SIG-M5 treated with dmso at 0.1 percent for 504 hours (cell line): ENCODE measurements around the gene TOR1AIP1.

Experiments
- DNase-seq: peaks from one replicate; lab custom pipeline; 2025; ENCODE audit not compliant: unreplicated experiment; lab: John Stamatoyannopoulos, UW

The TOR1AIP1 gene

GRCh38 chr1:179879797-179880196, 2.3 kb upstream of the TOR1AIP1 start:
- no peak for DNase-seq

- DNase-seq = peak; percentile 87
These were observed 338 bp upstream of the TOR1AIP1 start for GRCh38 chr1:179881642-179882252.

- peak; percentile 85 for DNase-seq
These were observed 1.1 kb downstream of the TOR1AIP1 start for GRCh38 chr1:179883040-179883744.

GRCh38 chr1:179883745-179884138, 1.7 kb downstream of the TOR1AIP1 start:
- no peak for DNase-seq

GRCh38 chr1:179888071-179888470, 6.0 kb downstream of the TOR1AIP1 start:
- DNase-seq = peak; percentile 71

- no peak for DNase-seq
These were observed 7.5 kb downstream of the TOR1AIP1 start for GRCh38 chr1:179889589-179889988.

GRCh38 chr1:179910934-179911333, 28.8 kb downstream of the TOR1AIP1 start:
- DNase-seq = peak; percentile 59

- no peak for DNase-seq
These were observed 29.7 kb downstream of the TOR1AIP1 start for GRCh38 chr1:179911812-179912211.

- DNase-seq = no peak
These were observed 35.7 kb downstream of the TOR1AIP1 start for GRCh38 chr1:179917601-179918429.

- no peak for DNase-seq
These were observed 39.4 kb downstream of the TOR1AIP1 start for GRCh38 chr1:179921472-179921871.

- no peak for DNase-seq
These were observed 40.1 kb downstream of the TOR1AIP1 start for GRCh38 chr1:179921981-179922872.

- peak; percentile 48 for DNase-seq
These were observed 40.9 kb downstream of the TOR1AIP1 start for GRCh38 chr1:179923029-179923428.

GRCh38 chr1:179924268-179924667, 42.2 kb downstream of the TOR1AIP1 start:
- DNase-seq = no peak

GRCh38 chr1:179925302-179925701, 43.2 kb downstream of the TOR1AIP1 start:
- DNase-seq = no peak

- DNase-seq = peak; percentile 70
These were observed 44.1 kb downstream of the TOR1AIP1 start for GRCh38 chr1:179925922-179926849.

GRCh38 chr1:179926850-179927205, 44.7 kb downstream of the TOR1AIP1 start:
- DNase-seq = no peak

- DNase-seq = no peak
These were observed 48.1 kb downstream of the TOR1AIP1 start for GRCh38 chr1:179929955-179930798.

GRCh38 chr1:179930867-179931266, 48.8 kb downstream of the TOR1AIP1 start:
- DNase-seq = no peak

- no peak for DNase-seq
These were observed 51.1 kb downstream of the TOR1AIP1 start for GRCh38 chr1:179933219-179933618.
